GM18861 (cell line): Measurements from ENCODE around the gene ARMC3.
"Not testable (repeated sequence)": the region's sequence is repeated elsewhere in the genome, so short reads cannot be mapped to it uniquely, and the experiment has no call there.

Source experiments
- ATAC-seq: cut with Tn5 transposase; IDR thresholded peaks from one replicate; pipeline ENCODE4 v1.9.1; 2021; ENCODE audit not compliant: unreplicated experiment

ARMC3 gene

DNA sequence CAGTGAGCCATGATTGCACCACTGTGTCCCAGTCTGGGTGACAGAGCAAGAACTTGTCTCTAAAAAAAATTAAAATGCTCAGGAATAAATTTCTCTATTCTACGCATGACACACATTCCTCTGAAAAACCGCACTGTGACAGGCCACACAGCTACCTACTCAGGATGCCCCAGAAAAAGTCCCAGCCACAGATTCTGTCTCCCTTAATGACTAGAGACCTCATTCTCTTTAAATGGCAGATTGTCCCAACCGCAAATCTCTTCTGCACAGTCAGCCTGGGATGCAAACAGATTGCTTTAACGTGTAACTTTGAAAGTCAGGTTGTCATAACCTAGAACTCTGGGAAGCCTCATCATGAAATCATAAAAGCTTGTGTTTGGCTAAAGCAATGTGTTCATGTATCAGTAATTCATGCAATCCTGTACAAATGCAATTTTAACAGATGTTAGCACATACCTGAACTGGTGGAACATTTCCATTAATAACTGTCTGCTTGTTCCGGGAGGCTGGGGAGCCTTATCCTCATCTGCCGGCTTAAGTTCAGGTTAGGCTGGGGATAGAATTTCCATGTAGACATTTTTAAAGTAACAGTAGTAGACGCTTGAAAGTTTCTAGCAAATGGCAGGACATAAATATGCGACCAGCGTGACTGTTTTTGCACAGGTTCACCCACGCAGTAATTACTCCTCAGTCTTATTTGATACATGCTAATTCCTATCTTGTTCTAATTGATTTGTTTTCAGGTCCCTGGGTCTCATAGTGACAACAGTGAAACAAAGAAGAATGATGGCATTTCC lies 141.4 kb downstream of the ARMC3 start:
- no peak for ATAC-seq

DNA sequence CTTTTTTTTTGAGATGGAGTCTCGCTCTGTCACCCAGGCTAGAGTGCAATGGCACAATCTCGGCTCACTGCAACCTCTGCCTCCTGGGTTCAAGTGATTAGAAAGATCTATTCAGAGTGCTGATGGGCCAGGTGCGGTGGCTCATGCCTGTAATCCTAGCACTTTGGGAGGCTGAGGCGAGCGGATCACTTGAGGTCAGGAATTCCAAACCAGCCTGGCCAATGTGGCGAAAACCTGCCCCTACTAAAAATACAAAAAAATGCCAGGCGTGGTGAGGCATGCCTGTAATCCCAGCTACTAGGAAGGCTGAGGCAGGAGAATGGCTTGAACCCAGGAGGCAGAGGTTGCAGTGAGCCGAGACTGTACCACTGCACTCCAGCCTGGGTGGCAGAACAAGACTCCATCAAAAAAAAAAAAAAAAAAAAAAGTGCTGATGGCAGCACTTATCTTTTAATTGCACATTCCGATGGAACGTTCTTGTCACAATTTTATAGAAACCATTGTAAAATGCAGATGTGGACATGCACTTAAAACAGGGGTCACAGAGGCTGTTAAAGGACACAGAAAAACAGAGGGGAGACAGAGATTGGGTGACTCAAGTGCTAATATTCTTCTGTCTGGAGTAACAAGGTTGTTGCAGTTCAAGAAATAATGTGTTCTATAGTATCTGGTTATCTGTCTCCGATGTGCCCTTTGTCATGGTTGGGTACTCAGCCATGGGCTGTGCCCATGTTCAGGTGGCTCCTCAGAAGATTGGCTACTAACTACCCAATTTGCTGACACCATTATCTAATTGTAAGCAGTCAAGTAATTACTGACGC lies 142.4 kb downstream of the ARMC3 start:
- not testable (repeated sequence) for ATAC-seq

DNA sequence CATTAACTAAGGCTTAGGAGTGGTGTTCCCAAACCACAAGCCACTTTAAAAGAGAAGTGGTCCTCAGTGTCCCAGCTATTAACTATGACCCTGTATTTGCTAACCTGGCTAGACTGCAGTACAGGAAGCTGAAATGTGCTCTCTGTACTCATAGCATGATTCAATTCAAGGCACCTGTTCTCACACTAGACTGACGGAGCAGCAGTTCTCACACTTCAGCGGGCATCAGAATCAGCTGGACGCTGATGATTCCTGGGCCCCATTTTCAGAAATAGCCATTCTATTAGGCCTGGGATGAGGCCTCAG lies 143.0 kb downstream of the ARMC3 start:
- no peak for ATAC-seq

DNA sequence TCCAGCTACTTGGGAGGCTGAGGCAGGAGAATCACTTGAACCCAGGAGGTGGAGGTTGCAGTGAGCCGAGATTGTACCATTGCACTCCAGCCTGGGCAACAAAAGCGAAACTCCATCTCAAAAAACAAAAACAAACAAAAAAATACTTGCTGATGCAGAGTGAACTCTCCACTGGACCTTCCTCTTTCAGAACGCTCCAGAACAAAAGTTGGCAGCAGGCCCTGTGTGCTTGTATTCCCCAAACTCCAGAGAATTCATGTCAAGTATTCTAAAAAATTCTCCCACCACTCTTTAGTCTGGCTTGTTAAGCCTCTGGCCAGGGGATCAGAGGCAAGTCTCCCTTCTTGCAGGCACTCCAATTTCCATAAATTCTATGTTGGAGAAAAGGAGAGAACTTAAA lies 144.7 kb downstream of the ARMC3 start:
- ATAC-seq: not testable (repeated sequence)

DNA sequence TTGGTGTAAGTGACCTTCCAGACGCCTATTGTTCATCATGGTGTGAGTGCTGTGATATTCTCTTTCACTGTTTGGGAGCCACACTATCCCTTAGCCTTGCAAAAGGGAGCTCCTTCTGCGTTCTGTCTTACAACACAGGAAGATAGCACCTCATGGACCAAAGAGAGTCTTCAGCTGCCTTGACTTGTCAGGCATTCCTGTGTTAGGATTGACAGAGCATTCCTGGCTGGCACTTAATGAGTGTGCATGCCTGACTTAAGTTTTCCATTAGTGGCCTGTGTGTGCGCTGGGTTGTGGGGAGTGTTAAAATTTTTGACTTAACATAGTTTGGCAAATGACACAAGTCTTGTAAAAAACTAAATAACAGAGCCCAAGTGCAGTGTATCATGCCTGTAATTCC lies 145.7 kb downstream of the ARMC3 start:
- no peak for ATAC-seq

DNA sequence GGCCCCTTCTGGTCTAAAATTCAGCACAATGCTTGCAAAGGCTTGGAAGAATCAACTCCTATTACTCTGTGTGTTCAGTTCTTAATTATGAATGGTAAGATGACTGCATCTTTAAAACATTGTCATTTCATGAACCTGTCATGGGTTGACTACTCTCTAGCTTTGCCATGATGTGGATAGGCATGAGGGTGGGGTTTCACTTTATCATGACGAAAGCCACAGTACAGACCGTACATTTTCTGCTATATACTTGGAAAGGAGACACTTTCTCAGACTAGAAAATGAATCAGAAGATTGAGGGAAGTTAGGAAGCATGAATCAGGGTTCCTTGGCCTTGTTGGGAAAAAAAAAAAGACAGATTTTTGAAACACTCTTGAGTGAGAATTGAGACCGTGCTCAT lies 147.8 kb downstream of the ARMC3 start:
- ATAC-seq: no peak

DNA sequence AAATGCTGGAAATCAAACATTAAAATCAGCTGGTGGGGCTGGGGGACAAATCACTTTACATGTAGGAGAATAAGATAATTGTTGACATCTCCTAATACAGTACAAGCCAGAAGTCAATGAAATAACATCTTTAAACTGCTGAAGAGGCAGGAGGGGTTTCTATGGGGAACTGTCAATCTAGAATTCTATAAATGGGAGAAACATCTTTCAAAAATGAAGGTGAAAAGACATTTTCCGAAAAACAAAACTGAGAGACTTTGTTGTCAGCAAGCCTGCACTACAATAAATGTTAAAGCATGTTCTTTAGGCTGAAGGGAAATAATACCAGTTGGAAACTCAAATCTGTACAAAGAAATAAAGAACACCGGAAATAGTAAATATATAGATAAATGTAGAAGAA lies 150.3 kb downstream of the ARMC3 start:
- ATAC-seq: no peak

DNA sequence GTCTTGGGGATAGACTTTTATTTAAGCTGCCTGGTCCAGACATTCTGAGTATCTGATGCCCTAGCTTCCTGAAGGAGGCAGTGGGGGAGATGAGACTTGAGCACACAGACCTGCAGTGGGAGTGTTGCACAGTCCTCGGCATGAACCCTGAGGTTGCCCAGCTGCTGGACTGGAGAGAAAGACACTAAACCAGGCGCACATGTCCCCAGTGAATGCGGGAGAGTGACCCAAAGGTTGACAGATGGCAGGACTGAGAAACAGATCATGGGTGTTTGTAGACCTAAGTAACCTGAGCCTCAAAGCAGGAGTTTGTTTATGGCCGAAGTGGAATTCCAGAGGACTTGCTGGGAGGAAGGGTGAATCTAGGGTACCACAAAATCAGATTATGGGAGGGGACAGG lies 151.8 kb downstream of the ARMC3 start:
- no peak for ATAC-seq

DNA sequence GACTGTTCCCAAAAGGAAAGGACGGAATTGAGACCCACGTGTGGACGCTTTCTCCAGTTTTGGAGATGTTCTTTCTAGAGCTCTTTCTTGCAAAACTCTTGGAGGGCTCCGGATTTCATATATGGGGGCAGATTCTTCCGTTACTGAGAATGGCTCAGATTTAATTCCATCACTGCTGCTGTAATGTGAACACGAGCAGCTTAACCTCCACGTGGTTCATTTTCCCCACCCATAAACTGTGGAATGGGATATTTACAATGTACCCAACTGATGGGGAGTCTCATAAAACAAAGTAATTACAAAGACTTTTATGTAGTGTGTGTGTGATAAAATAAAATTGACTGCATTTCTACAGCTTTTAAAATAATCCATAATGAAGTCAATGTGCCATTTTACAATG lies 152.4 kb downstream of the ARMC3 start:
- ATAC-seq: no peak

DNA sequence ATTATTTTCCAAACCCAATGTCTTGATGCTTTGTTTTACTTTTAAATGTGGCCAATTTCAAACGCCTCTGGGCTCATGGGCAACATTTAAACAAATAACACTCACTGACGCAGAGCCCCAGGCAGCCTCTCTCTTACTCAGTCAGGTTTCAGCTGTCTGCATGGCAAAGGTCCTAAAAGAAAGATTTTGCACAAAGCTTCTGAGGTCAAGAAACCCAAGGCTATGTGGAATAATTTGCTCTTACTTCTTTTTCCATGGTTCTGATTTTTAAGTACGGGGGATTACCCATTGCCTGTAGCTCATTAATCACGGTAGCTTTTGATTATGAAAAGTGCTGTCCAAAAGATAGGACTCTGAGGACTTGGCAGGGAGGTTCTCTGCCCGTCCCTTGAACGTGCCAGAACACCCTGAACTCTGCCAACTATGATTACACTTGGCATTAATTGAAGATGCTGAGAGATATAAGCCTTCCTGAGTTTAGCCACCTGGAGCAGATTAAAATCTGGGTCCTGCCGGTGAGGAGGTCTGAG lies 153.4 kb downstream of the ARMC3 start:
- ATAC-seq: no peak

DNA sequence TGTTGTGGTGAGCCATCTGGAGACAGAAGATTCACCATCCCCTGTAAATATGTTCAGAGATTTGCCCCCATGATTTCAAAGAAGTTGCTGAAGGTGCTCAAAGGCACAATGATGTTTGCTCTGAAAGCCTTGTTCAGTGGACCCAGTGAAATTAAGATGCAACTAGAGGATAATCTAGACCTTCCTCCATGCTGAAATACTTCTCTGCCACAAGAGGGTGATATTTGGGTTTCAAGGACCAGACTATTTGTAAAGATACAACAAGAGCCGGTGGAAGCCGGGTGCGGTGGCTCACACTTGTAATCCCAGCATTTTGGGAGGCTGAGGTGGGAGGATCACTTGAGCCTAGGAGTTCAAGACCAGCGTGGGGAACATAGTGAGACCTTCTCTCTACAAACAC lies 154.0 kb downstream of the ARMC3 start:
- no peak for ATAC-seq
